GM12864 (cell line): ENCODE results near the gene NKX1-1.

Source experiments
- DNase-seq: peaks from one replicate; pipeline ENCODE4 v3.0.0-alpha.2; 2011; ENCODE audit warnings: low read depth
- H3K4me3 ChIP-seq: 2 replicates; pipeline ENCODE4 v1.5.1; 2011; ENCODE audit warnings: mild to moderate bottlenecking, low read depth, low read length, control low read depth
- TF ChIP-seq, protein P1 (sequence below): IDR thresholded peaks from 2 replicates; pipeline ENCODE4 v1.5.1; 2011; ENCODE audit warnings: low read depth, mild to moderate bottlenecking, moderate library complexity, low read length, control low read depth, inconsistent platforms; ENCODE audit errors: missing control alignments

NKX1-1 gene

DNA sequence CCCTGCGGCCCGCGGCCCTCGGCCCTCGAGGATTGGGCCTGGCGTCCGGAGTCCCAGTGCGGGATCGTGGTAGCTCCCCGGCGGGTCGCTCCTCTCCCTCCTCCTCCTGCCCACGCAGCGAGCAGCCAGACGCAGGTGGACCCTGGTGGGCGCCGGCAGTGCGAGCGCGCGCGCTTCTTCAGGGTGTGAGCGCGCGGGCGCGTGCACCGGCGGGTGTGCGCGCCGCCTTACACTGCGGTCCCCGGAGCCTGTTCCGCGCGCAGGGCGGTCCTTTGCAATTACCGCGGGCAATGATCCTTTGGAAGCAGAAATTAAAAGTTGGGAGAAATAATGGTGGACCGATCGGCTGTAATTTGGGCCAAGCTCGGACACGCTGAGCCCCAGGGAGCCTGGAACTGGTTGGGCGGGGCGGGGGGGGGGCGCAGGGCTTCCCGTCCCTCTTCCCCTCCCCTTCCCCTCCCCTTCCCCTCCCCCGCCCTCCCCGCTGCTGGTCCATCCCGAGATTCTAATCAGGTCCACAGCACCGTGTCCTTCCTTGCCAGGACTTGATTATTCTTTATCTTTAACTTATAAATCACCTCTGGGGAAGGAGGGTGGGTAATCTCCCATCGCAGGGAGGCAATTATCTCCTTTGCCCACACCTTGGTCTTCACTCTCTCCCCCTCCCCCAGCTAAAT is 1.6 kb upstream of the NKX1-1 start:
- no peak for DNase-seq
- TF ChIP-seq, protein P1, sequence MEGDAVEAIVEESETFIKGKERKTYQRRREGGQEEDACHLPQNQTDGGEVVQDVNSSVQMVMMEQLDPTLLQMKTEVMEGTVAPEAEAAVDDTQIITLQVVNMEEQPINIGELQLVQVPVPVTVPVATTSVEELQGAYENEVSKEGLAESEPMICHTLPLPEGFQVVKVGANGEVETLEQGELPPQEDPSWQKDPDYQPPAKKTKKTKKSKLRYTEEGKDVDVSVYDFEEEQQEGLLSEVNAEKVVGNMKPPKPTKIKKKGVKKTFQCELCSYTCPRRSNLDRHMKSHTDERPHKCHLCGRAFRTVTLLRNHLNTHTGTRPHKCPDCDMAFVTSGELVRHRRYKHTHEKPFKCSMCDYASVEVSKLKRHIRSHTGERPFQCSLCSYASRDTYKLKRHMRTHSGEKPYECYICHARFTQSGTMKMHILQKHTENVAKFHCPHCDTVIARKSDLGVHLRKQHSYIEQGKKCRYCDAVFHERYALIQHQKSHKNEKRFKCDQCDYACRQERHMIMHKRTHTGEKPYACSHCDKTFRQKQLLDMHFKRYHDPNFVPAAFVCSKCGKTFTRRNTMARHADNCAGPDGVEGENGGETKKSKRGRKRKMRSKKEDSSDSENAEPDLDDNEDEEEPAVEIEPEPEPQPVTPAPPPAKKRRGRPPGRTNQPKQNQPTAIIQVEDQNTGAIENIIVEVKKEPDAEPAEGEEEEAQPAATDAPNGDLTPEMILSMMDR = no peak
- H3K4me3 ChIP-seq = no peak overlapping the region

DNA sequence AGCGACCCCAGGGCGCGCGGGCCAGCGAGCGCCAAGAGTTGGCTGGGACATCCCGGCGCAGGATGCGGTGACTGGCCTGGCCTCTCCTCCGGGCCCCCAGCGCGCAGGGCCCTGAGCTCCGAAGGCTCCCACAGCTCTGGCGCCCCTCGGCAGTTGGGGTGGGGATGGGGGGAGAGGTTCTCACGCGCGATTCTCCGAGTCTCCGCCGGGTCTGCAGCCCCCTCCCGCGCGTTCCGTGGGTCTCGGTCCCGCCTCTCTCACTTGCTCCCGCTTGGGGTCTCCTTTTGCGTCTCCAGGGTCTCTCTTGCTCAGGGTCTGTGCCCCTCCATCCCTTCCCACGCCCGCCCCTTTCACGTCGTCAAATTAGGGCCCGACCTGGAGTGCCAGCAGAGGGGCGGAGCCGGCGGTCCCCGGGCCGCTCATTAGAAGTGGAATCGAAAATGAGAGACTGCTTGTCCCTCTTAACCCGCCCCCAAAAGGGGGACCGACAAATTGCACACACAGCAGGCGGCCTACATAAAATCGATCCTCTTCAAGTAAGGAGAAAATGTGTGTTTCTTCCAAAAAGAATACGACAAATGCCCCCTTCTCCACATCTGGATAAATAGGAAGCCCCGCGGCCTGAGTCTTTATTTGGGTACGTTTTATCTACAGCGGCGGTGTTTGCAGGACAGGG is 877 bp upstream of the NKX1-1 start:
- H3K4me3 ChIP-seq = no peak overlapping the region
- DNase-seq = no peak
- TF ChIP-seq, protein P1 = no peak

DNA sequence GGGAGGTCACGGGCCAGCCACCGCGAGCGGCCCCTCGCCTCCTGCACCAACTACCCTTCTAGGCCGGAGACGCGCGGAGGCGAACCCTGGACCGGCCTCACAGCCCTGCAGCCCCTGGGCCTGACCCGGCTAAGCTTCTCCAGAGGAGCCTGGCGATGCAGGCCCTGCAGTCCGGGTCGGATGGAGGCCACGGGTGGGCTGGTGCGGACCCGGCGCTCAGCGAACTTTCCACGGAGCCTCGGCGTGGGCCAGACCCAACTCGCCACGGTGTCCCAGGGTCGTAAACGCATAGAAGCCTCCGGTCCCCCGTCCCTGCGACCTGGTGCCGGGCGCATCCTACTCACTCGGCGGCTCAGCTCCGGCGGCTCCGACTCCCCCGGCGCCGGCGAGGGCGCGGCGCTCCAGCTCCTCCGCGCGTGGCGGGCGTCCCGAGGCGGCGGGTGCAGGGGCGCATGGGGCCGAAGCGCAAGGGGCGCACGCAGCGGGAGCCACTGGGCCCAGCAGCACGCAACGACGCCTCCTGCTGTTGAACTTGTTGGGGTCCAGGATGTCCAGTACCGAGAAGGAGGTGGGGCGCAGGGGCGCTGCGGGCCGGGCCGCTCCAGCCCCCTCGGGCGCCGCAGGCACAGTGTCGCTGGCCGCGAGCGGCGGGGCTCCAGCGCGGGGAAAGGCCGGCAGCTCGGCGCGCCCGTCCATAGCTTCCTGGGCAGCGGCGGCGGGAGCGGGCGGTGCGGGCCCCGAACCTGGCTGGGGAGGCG is 427 bp downstream of the NKX1-1 start:
- no peak overlapping the region for H3K4me3 ChIP-seq
- TF ChIP-seq, protein P1 = no peak
- no peak for DNase-seq

DNA sequence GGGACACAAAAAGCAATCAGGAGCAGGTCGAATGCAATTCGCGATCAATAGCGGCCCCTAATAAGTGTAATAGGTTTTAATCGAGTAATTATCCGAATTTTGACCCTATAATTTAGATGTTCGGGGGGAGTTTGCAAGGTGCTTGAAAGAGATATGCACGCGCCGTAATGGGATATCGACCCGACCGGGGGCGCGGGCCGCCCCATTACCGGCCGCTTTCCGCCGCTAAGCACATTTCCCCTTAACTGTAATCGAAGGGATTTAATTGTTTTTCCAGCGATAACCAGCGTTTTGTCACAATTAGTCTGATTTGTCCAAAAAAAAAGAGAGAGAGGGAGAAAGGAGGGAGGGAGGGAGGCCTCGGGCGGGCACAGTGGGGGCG is 997 bp downstream of the NKX1-1 start:
- no peak overlapping the region for H3K4me3 ChIP-seq
- DNase-seq = no peak
- TF ChIP-seq, protein P1 = no peak

DNA sequence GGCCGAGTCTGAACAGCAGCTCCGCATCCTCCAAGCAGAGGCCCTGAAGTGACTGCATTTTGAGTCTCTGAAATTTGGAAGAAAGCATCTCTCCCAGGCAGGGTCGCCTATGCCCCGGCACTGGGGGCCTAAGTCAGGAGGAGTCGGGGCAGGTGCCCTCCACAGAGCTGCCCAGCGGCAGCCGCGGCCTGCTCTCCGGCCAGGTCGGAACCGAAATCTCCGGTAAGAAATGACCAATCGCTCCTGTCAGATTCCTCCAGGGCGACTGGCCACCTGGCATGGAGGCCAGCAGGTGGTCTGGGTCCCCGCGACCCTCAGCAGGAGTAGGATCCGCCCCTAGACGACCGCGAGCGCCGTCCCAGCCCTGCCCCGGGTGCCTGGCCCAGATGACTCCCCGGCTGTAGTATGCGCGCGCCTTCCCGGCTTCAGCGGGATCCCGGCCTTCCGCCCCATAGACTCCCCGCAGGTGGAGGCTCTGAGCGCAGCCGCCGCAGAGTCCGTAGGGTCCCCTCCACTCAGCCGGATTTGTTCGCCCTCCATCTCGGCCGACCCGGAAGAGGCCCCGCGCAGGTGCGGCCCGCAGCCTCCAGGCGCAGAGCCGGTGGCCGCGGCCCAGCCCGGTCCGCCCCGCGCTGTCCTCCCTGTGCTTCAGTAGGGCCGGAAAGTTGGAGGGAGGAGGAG is 1.5 kb downstream of the NKX1-1 start:
- TF ChIP-seq, protein P1 = no peak
- DNase-seq = no peak
- H3K4me3 ChIP-seq = no peak overlapping the region

DNA sequence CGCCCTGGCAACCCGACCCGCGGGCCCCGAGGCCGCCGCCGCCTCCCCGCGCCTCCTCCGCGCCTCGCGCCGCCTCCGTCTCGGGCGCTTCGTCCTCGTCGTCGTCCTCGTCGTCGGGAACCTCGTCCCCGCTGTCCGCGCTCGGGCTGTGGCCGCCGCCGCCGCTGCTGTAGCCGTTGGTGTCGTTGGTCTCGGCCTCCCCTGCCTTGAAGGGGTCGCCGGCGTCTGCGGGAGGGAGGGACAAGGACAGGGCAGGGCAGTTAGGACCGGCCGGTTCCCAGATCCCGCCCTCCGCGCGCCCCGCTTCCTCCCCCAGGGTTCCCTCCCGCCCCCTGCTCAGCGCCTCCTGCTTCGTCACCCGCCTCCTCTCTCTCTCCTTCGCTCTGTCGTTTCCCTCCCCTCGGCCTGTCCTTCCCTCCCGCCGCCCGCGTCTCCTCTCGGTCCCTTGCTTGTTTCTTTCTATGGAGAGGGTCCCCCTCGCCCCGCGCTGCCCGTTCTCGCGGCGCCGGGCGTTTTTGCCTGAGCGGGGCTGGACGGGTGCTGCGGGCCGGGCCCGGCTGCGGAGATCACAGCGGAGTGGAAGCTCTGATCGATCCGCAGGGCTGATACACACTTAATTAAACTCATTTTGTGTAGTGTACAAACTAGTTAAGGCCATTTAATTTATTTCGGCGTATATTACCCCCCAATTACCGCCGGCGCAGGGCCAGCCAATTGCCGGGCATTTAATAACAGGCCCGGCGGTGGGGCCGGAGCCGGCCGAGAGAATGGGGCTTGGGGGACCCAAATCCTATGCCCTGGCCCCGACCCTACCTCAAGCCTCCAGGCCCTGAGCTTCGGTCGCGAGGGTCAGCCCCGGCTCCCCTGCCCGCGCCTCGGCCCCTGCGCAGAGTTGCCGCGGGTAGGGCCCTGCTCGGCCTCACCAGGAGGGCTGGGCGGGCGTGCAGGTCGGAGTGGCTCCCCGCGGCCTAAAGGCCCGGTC is 2.4 kb downstream of the NKX1-1 start:
- DNase-seq = no peak

More for the DNA sequence above, 2.4 kb downstream of the NKX1-1 start:
- TF ChIP-seq, protein P1 = no peak
- H3K4me3 ChIP-seq = no peak overlapping the region
